ENCODE measurements around the gene WWP2.
A peak's percentile ranks its signal among the peaks of the same experiment; 100 is the strongest.

Gene WWP2

GRCh38 chr16:69859105-69859989 lies 97.2 kb downstream of the WWP2 start:
- Mint-ChIP-seq H3K4me3 (no peak overlapping the region), H3K27me3 (ENCODE audit: low read depth) (no peaks in the 10 kb centered on the region), H3K9me3 (no peaks in the 10 kb centered on the region), H3K27ac (peak overlapping the region in 2 of 3 experiments; percentile 24), H3K36me3 (ENCODE audit: low read depth) (peaks cover 5% of the 10 kb centered on the region), H3K4me1 (peaks cover 26% of the 10 kb centered on the region)
- peak; percentile 16 to 24 (median 24) for TF ChIP-seq CTCF (IDR thresholded peaks at IDR 0.05; ENCODE audit: unreplicated experiment in 3 of 3)

GRCh38 chr16:69860233-69861231 lies 98.4 kb downstream of the WWP2 start:
- no peaks in the 10 kb centered on the region for H3K27me3 Mint-ChIP-seq (ENCODE audit: low read depth)
- H3K4me3 Mint-ChIP-seq = no peak overlapping the region
- peaks cover 5% of the 10 kb centered on the region for H3K36me3 Mint-ChIP-seq (ENCODE audit: low read depth)
- H3K4me1 Mint-ChIP-seq = peaks cover 26% of the 10 kb centered on the region
- no peak for TF ChIP-seq CTCF (IDR thresholded peaks at IDR 0.05; ENCODE audit: unreplicated experiment in 3 of 3)
- H3K9me3 Mint-ChIP-seq = no peaks in the 10 kb centered on the region
- H3K27ac Mint-ChIP-seq = peak overlapping the region; percentile 90 to 94 (median 91)

- Mint-ChIP-seq H3K9me3 (no peaks in the 10 kb centered on the region), H3K36me3 (ENCODE audit: low read depth) (peaks cover 9% of the 10 kb centered on the region), H3K4me1 (peaks cover 26% of the 10 kb centered on the region), H3K27me3 (ENCODE audit: low read depth) (no peaks in the 10 kb centered on the region), H3K27ac (peak overlapping the region; percentile 90 to 94 (median 91)), H3K4me3 (peak overlapping the region; percentile 7 to 25 (median 11))
- no peak for TF ChIP-seq CTCF (IDR thresholded peaks at IDR 0.05; ENCODE audit: unreplicated experiment in 3 of 3)
Observed at GRCh38 chr16:69861292-69862030, 99.3 kb downstream of the WWP2 start.

GRCh38 chr16:69863401-69864281 lies 101.5 kb downstream of the WWP2 start:
- H3K27ac Mint-ChIP-seq = peak overlapping the region in 1 of 3 experiments; percentile 76
- no peaks in the 10 kb centered on the region for H3K9me3 Mint-ChIP-seq
- peaks cover 26% of the 10 kb centered on the region for H3K4me1 Mint-ChIP-seq
- H3K4me3 Mint-ChIP-seq = no peak overlapping the region
- TF ChIP-seq CTCF (IDR thresholded peaks at IDR 0.05; ENCODE audit: unreplicated experiment in 3 of 3) = no peak
- H3K27me3 Mint-ChIP-seq (ENCODE audit: low read depth) = no peaks in the 10 kb centered on the region
- H3K36me3 Mint-ChIP-seq (ENCODE audit: low read depth) = peaks cover 10% of the 10 kb centered on the region

- peaks cover 16% of the 10 kb centered on the region for H3K36me3 Mint-ChIP-seq (ENCODE audit: low read depth)
- H3K27ac Mint-ChIP-seq = no peak overlapping the region
- no peaks in the 10 kb centered on the region for H3K27me3 Mint-ChIP-seq (ENCODE audit: low read depth)
- no peak for TF ChIP-seq CTCF (IDR thresholded peaks at IDR 0.05; ENCODE audit: unreplicated experiment in 3 of 3)
- peaks cover 17% of the 10 kb centered on the region for H3K4me1 Mint-ChIP-seq
- H3K9me3 Mint-ChIP-seq = no peaks in the 10 kb centered on the region
- no peak overlapping the region for H3K4me3 Mint-ChIP-seq
Observed at GRCh38 chr16:69865701-69866100, 103.6 kb downstream of the WWP2 start.

Data from nephron (organoid).